RKO (cell line): Measurements from ENCODE around the gene CASP8AP2.
"Not testable (repeated sequence)": the region's sequence is repeated elsewhere in the genome, so short reads cannot be mapped to it uniquely, and the experiment has no call there.

ENCODE experiments used
- DNase-seq: peaks from one replicate; pipeline ENCODE4 v3.0.0-alpha.2; 2016; ENCODE audit warnings: low spot score

CASP8AP2 gene

GRCh38 chr6:89826029-89826528, 3.6 kb upstream of the CASP8AP2 start:
- no peak for DNase-seq

- not testable (repeated sequence) for DNase-seq
Observed at GRCh38 chr6:89828475-89828987, 1.1 kb upstream of the CASP8AP2 start.

GRCh38 chr6:89828988-89829471, 650 bp upstream of the CASP8AP2 start:
- peak; percentile 59 for DNase-seq

GRCh38 chr6:89830170-89830809, 610 bp downstream of the CASP8AP2 start:
- DNase-seq: no peak

- DNase-seq: no peak
Observed at GRCh38 chr6:89834884-89835792, 5.5 kb downstream of the CASP8AP2 start.

GRCh38 chr6:89836639-89837222, 7.1 kb downstream of the CASP8AP2 start:
- DNase-seq: no peak

GRCh38 chr6:89840538-89840937, 10.9 kb downstream of the CASP8AP2 start:
- no peak for DNase-seq

- no peak for DNase-seq
Observed at GRCh38 chr6:89842228-89842627, 12.5 kb downstream of the CASP8AP2 start.

GRCh38 chr6:89843070-89843469, 13.4 kb downstream of the CASP8AP2 start:
- DNase-seq: no peak

- DNase-seq: not testable (repeated sequence)
Observed at GRCh38 chr6:89847513-89847912, 17.8 kb downstream of the CASP8AP2 start.

GRCh38 chr6:89853068-89853467, 23.4 kb downstream of the CASP8AP2 start:
- no peak for DNase-seq

GRCh38 chr6:89858041-89858440, 28.4 kb downstream of the CASP8AP2 start:
- DNase-seq: no peak

GRCh38 chr6:89859744-89860143, 30.1 kb downstream of the CASP8AP2 start:
- no peak for DNase-seq

- no peak for DNase-seq
Observed at GRCh38 chr6:89862273-89862672, 32.6 kb downstream of the CASP8AP2 start.

GRCh38 chr6:89862698-89863097, 33.0 kb downstream of the CASP8AP2 start:
- no peak for DNase-seq

- DNase-seq: no peak
Observed at GRCh38 chr6:89866024-89866678, 36.5 kb downstream of the CASP8AP2 start.

GRCh38 chr6:89873721-89874120, 44.0 kb downstream of the CASP8AP2 start:
- DNase-seq: no peak

- DNase-seq: no peak
Observed at GRCh38 chr6:89874438-89874837, 44.8 kb downstream of the CASP8AP2 start.

- DNase-seq: no peak
Observed at GRCh38 chr6:89886378-89887120, 56.9 kb downstream of the CASP8AP2 start.

GRCh38 chr6:89887452-89888137, 57.9 kb downstream of the CASP8AP2 start:
- DNase-seq: no peak

- DNase-seq: no peak
Observed at GRCh38 chr6:89888138-89888514, 58.4 kb downstream of the CASP8AP2 start.
